Stimulated activated naive B cell treated with anti-CD40 and anti-IgM and Interleukin-4, amounts not matched to agents 10 μg/mL and 1 μg/mL and 100 μg/mL, for 72 hours (primary cell): ENCODE data around the gene CCDC157.

Experiments
- ATAC-seq, 2 donors: fragments of 150-1000 bp; cut with Tn5 transposase; replicated peaks; 2 replicates each; pipeline ENCODE4 v1.10.0; 2021; ENCODE audit warnings: moderate library complexity in 1 of 2
- DNase-seq: peaks from one replicate; pipeline ENCODE4 v3.0.0; 2021
- H3K27ac Mint-ChIP-seq: one replicate; pipeline ENCODE4 v1.8.0; 2022; ENCODE audit warnings: mild to moderate bottlenecking, mixed read lengths
- H3K27me3 Mint-ChIP-seq, 2 donors: one replicate each; pipeline ENCODE4 v1.8.0; 2022; ENCODE audit warnings: mixed read lengths in 2 of 2
- H3K36me3 Mint-ChIP-seq, 2 donors: one replicate each; pipeline ENCODE4 v1.8.0; 2022; ENCODE audit warnings: mixed read lengths in 2 of 2, mild to moderate bottlenecking in 1 of 2
- H3K4me1 Mint-ChIP-seq, 2 donors: one replicate each; pipeline ENCODE4 v1.8.0; 2022; ENCODE audit warnings: mixed read lengths in 2 of 2, mild to moderate bottlenecking in 1 of 2
- H3K4me3 Mint-ChIP-seq, 2 donors: one replicate each; pipeline ENCODE4 v1.8.0; 2022; ENCODE audit warnings: mild to moderate bottlenecking in 2 of 2, mixed read lengths in 2 of 2, moderate library complexity in 1 of 2
- H3K9me3 Mint-ChIP-seq, 2 donors: one replicate each; pipeline ENCODE4 v1.8.0; 2022; ENCODE audit warnings: mixed read lengths in 2 of 2, mild to moderate bottlenecking in 1 of 2

The CCDC157 gene

GRCh38 chr22:30425616-30426387, 69.0 kb downstream of the CCDC157 start, which contains the start of gene MTFP1:
TSS of gene MTFP1 (plus strand) at chr22:30425768. CDS start at chr22:30425880, 112 bp downstream.
- Mint-ChIP-seq H3K4me3 (peak within 1 kb of the TSS; percentile 88 to 97), H3K27me3 (no peaks in the 10 kb centered on the region), H3K27ac (peak within 1 kb of the TSS; percentile 99), H3K9me3 (no peaks in the 10 kb centered on the region), H3K36me3 (peaks cover 11 to 41% of the 10 kb centered on the region in 2 donors), H3K4me1 (peaks cover 31 to 55% of the 10 kb centered on the region in 2 donors)
- DNase-seq (peak; percentile 45), ATAC-seq (peak; percentile 13 to 16)
